Measurements from ENCODE around the gene SMIM32.

Gene SMIM32

GRCh38 chr5:136199408-136199807 lies 6.4 kb upstream of the SMIM32 start:
- Histone ChIP-seq H3K27ac (ENCODE audit: low read depth, low read length) (no peak overlapping the region), H3K27me3 (ENCODE audit: control insufficient read depth, low read length) (no peaks in the 10 kb centered on the region), H3K4me1 (ENCODE audit: control insufficient read depth, low read length) (no peaks in the 10 kb centered on the region), H3K9me3 (ENCODE audit: control insufficient read depth, insufficient read depth, low read length) (no peaks in the 10 kb centered on the region), H4K20me1 (ENCODE audit: control insufficient read depth, insufficient read depth, low read depth, low read length) (no peaks in the 10 kb centered on the region), H3F3A (ENCODE audit: control insufficient read depth, insufficient read depth) (no peaks in the 10 kb centered on the region), H3K4me3 (ENCODE audit: low read length) (no peak overlapping the region), H3K36me3 (ENCODE audit: control insufficient read depth, low read length) (no peaks in the 10 kb centered on the region), H3K79me2 (ENCODE audit: control insufficient read depth, low read length) (no peaks in the 10 kb centered on the region), H3K4me2 (ENCODE audit: low read length) (no peak overlapping the region), H3K9me2 (replicated peaks; ENCODE audit: control insufficient read depth, low read length) (no peaks in the 10 kb centered on the region)
- TF ChIP-seq, protein P1, sequence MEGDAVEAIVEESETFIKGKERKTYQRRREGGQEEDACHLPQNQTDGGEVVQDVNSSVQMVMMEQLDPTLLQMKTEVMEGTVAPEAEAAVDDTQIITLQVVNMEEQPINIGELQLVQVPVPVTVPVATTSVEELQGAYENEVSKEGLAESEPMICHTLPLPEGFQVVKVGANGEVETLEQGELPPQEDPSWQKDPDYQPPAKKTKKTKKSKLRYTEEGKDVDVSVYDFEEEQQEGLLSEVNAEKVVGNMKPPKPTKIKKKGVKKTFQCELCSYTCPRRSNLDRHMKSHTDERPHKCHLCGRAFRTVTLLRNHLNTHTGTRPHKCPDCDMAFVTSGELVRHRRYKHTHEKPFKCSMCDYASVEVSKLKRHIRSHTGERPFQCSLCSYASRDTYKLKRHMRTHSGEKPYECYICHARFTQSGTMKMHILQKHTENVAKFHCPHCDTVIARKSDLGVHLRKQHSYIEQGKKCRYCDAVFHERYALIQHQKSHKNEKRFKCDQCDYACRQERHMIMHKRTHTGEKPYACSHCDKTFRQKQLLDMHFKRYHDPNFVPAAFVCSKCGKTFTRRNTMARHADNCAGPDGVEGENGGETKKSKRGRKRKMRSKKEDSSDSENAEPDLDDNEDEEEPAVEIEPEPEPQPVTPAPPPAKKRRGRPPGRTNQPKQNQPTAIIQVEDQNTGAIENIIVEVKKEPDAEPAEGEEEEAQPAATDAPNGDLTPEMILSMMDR (IDR thresholded peaks at IDR 0.05; ENCODE audit: low read depth, low read length, poor library complexity, severe bottlenecking) = no peak
- TF ChIP-seq EZH2phosphoT487 (IDR thresholded peaks at IDR 0.05; ENCODE audit: borderline replicate concordance, low read length) = no peak

GRCh38 chr5:136198453-136198852 lies 5.5 kb upstream of the SMIM32 start:
- no peaks in the 10 kb centered on the region for H3K79me2 ChIP-seq (ENCODE audit: control insufficient read depth, low read length)
- no peaks in the 10 kb centered on the region for H3K27me3 ChIP-seq (ENCODE audit: control insufficient read depth, low read length)
- no peak for TF ChIP-seq EZH2phosphoT487 (IDR thresholded peaks at IDR 0.05; ENCODE audit: borderline replicate concordance, low read length)
- TF ChIP-seq, protein P1 (IDR thresholded peaks at IDR 0.05; ENCODE audit: low read depth, low read length, poor library complexity, severe bottlenecking) = no peak
- no peaks in the 10 kb centered on the region for H3K9me3 ChIP-seq (ENCODE audit: control insufficient read depth, insufficient read depth, low read length)
- H3K9me2 ChIP-seq (replicated peaks; ENCODE audit: control insufficient read depth, low read length) = no peaks in the 10 kb centered on the region
- no peak overlapping the region for H3K4me3 ChIP-seq (ENCODE audit: low read length)
- no peaks in the 10 kb centered on the region for H3F3A ChIP-seq (ENCODE audit: control insufficient read depth, insufficient read depth)
- H3K27ac ChIP-seq (ENCODE audit: low read depth, low read length) = no peak overlapping the region
- no peaks in the 10 kb centered on the region for H3K4me1 ChIP-seq (ENCODE audit: control insufficient read depth, low read length)
- H3K36me3 ChIP-seq (ENCODE audit: control insufficient read depth, low read length) = no peaks in the 10 kb centered on the region
- no peaks in the 10 kb centered on the region for H4K20me1 ChIP-seq (ENCODE audit: control insufficient read depth, insufficient read depth, low read depth, low read length)
- no peak overlapping the region for H3K4me2 ChIP-seq (ENCODE audit: low read length)

DNA sequence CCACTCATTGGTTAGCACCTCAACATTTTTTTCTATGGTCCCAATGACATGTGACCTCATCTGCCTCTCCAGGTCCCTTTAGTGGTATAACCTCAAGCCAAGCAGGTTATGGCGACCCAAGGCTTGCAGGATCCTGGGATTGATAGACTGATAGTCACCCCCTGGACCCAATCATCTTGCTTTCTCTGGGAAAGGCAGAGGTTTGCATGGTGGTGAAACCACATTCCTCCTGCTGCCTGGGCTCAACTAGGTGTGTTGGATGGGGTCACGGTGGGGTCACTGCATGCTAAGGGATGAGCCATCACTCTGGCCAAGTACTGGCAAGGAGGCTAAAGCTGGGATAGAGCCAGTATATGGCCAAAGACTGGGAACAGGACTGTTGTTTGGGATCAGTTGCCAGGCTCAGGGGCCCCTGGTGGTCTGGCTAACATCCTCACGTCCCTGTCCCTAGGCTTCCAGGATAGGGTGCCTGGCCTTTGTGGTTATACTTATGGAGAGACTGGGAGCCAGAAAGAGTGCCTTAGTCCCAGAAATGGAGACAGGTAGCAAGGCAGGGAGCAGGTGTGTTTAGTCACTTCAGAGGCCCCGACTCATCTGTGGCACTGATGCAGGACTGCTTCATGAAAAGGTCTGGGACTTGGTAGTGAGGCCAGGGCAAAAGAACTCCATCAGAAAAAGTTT lies 4.6 kb upstream of the SMIM32 start:
- Histone ChIP-seq H3K36me3 (ENCODE audit: control insufficient read depth, low read length) (no peaks in the 10 kb centered on the region), H3F3A (ENCODE audit: control insufficient read depth, insufficient read depth) (no peaks in the 10 kb centered on the region), H3K27ac (ENCODE audit: low read depth, low read length) (no peak overlapping the region), H3K27me3 (ENCODE audit: control insufficient read depth, low read length) (no peaks in the 10 kb centered on the region), H3K4me1 (ENCODE audit: control insufficient read depth, low read length) (no peaks in the 10 kb centered on the region), H3K79me2 (ENCODE audit: control insufficient read depth, low read length) (no peaks in the 10 kb centered on the region), H3K9me3 (ENCODE audit: control insufficient read depth, insufficient read depth, low read length) (no peaks in the 10 kb centered on the region), H3K4me2 (ENCODE audit: low read length) (no peak overlapping the region), H3K9me2 (replicated peaks; ENCODE audit: control insufficient read depth, low read length) (no peaks in the 10 kb centered on the region), H3K4me3 (ENCODE audit: low read length) (no peak overlapping the region), H4K20me1 (ENCODE audit: control insufficient read depth, insufficient read depth, low read depth, low read length) (no peaks in the 10 kb centered on the region)
- TF ChIP-seq, protein P1 (IDR thresholded peaks at IDR 0.05; ENCODE audit: low read depth, low read length, poor library complexity, severe bottlenecking) = no peak
- no peak for TF ChIP-seq EZH2phosphoT487 (IDR thresholded peaks at IDR 0.05; ENCODE audit: borderline replicate concordance, low read length)

Measured in DOHH2 (cell line).